Measurements from ENCODE around the gene RBM6. TPM values are rescaled to one million over a fixed set of nuclear protein-coding genes. Genes with fewer than 3 reads are reported as not detected.
"Not testable (repeated sequence)": the region's sequence is repeated elsewhere in the genome, so short reads cannot be mapped to it uniquely, and the experiment has no call there.

The RBM6 gene
- total RNA-seq, 2 donors from 2014 or later, result 123 to 146 TPM

- no peaks in the 10 kb centered on the region for H3K4me1 ChIP-seq
- H3K27me3 ChIP-seq, result no peaks in the 10 kb centered on the region
- no peak for DNase-seq
- no peak for ATAC-seq
- no peak for TF ChIP-seq POLR2A (IDR thresholded peaks at IDR 0.05)
- TF ChIP-seq, protein P1, sequence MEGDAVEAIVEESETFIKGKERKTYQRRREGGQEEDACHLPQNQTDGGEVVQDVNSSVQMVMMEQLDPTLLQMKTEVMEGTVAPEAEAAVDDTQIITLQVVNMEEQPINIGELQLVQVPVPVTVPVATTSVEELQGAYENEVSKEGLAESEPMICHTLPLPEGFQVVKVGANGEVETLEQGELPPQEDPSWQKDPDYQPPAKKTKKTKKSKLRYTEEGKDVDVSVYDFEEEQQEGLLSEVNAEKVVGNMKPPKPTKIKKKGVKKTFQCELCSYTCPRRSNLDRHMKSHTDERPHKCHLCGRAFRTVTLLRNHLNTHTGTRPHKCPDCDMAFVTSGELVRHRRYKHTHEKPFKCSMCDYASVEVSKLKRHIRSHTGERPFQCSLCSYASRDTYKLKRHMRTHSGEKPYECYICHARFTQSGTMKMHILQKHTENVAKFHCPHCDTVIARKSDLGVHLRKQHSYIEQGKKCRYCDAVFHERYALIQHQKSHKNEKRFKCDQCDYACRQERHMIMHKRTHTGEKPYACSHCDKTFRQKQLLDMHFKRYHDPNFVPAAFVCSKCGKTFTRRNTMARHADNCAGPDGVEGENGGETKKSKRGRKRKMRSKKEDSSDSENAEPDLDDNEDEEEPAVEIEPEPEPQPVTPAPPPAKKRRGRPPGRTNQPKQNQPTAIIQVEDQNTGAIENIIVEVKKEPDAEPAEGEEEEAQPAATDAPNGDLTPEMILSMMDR (IDR thresholded peaks at IDR 0.05), result no peak
- no peak overlapping the region for H3K4me3 ChIP-seq
- intact Hi-C loops (cut with DNase I), result no loop called here
- H3K36me3 ChIP-seq (replicated peaks in 1 of 2; ENCODE audit: insufficient read depth in 1 of 2, low read depth in 2 of 2), result peaks cover 0 to 1% of the 10 kb centered on the region in 2 donors
- no peaks in the 10 kb centered on the region for H3K9me3 ChIP-seq
- WGBS, 2 donors, result 93 to 96% methylated on average over 4 of the region's 4 CpGs
- H3K27ac ChIP-seq, result no peak overlapping the region
Measured at GRCh38 chr3:50015918-50016317, 76.0 kb downstream of the RBM6 start.

- DNase-seq (no peak), ATAC-seq (no peak)
- no peaks in the 10 kb centered on the region for H3K36me3 ChIP-seq (replicated peaks in 1 of 2; ENCODE audit: insufficient read depth in 1 of 2, low read depth in 2 of 2)
- no peaks in the 10 kb centered on the region for H3K4me1 ChIP-seq
- intact Hi-C loops (cut with DNase I), result no loop called here
- no peak overlapping the region for H3K4me3 ChIP-seq
- no peak overlapping the region for H3K27ac ChIP-seq
- TF ChIP-seq, protein P1 (IDR thresholded peaks at IDR 0.05), result no peak
- no peak for TF ChIP-seq POLR2A (IDR thresholded peaks at IDR 0.05)
- 13 to 15% methylated on average over 1 of the region's 1 CpG for WGBS, 2 donors
- no peaks in the 10 kb centered on the region for H3K9me3 ChIP-seq
- H3K27me3 ChIP-seq, result no peaks in the 10 kb centered on the region
Measured at GRCh38 chr3:50028346-50028745, 88.4 kb downstream of the RBM6 start.

GRCh38 chr3:50031201-50031600 lies 91.3 kb downstream of the RBM6 start:
- intact Hi-C loops (cut with DNase I); DNase-seq; H3K27me3 ChIP-seq; H3K27ac ChIP-seq; H3K4me1 ChIP-seq; H3K36me3 ChIP-seq (replicated peaks in 1 of 2; ENCODE audit: insufficient read depth in 1 of 2, low read depth in 2 of 2); H3K4me3 ChIP-seq; H3K9me3 ChIP-seq; ATAC-seq: not testable (repeated sequence)
- WGBS, 2 donors, result 96 to 97% methylated on average over 4 to 5 of the region's 5 CpGs

- Histone ChIP-seq H3K9me3 (no peaks in the 10 kb centered on the region), H3K4me1 (peaks cover 3% of the 10 kb centered on the region), H3K27ac (no peak overlapping the region), H3K4me3 (no peak overlapping the region), H3K27me3 (no peaks in the 10 kb centered on the region), H3K36me3 (replicated peaks in 1 of 2; ENCODE audit: insufficient read depth in 1 of 2, low read depth in 2 of 2) (peaks cover 0 to 4% of the 10 kb centered on the region in 2 donors)
- TF ChIP-seq, protein P1 (IDR thresholded peaks at IDR 0.05), result no peak
- TF ChIP-seq POLR2A (IDR thresholded peaks at IDR 0.05), result no peak
- WGBS, 2 donors, result 90 to 100% methylated on average over 1 of the region's 1 CpG
- ATAC-seq (no peak), DNase-seq (no peak)
- intact Hi-C loops (cut with DNase I), result no loop called here
Measured at GRCh38 chr3:50044976-50045375, 105.0 kb downstream of the RBM6 start.

- peaks cover 9% of the 10 kb centered on the region for H3K4me1 ChIP-seq
- ATAC-seq (no peak), DNase-seq (no peak)
- no peaks in the 10 kb centered on the region for H3K9me3 ChIP-seq
- H3K27ac ChIP-seq, result no peak overlapping the region
- no peaks in the 10 kb centered on the region for H3K27me3 ChIP-seq
- intact Hi-C loops (cut with DNase I), result no loop called here
- WGBS, 2 donors, result 79 to 80% methylated on average over 4 of the region's 4 CpGs
- peaks cover 0 to 4% of the 10 kb centered on the region in 2 donors for H3K36me3 ChIP-seq (replicated peaks in 1 of 2; ENCODE audit: insufficient read depth in 1 of 2, low read depth in 2 of 2)
- TF ChIP-seq, protein P1 (IDR thresholded peaks at IDR 0.05), result no peak
- TF ChIP-seq POLR2A (IDR thresholded peaks at IDR 0.05), result no peak
- no peak overlapping the region for H3K4me3 ChIP-seq
Measured at GRCh38 chr3:50047426-50047825, 107.5 kb downstream of the RBM6 start.

Measured in body of pancreas (tissue), 4 donors.